ENCODE data around the gene THOC6.

DNA sequence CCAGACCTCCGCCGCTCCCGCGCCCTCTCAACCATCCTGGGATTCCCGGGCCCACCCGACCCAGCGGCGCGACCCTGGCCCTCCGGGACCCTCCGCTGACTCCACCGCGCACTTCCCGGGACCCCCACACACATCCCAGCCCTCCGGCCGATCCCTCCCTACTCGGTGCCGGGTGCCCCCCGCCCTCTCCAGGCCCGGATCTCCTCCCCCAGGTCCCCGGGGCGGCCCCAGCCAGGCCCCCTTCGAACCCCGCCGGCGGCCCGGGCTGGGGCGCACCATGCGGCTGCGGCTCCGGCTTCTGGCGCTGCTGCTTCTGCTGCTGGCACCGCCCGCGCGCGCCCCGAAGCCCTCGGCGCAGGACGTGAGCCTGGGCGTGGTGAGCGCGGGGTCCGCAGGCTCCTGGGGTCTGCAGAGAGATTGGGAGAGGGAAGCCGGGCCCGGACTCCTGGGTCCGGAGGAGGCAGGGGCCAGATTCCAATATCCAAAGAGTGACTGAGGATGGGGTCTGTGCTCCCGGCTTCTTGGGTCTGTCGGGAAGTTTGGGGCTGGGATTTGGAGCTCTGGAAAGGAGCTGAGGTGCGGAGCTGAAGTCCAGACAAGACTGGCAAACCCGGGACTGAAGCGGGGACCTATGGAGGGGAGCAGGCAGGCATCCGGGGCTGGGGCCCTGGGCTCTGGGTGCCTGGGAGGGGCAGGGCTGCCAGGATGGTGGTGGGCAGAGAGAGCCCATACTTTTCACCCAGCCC, 23.0 kb downstream of the THOC6 start:
- TF ChIP-seq MAZ (IDR thresholded peaks at IDR 0.05; ENCODE audit: borderline replicate concordance, low read depth, low read length) (no peak), CHD2 (IDR thresholded peaks at IDR 0.05; ENCODE audit: low read length, partially characterized antibody) (no peak), NFE2L2 (conservative IDR thresholded peaks at IDR 0.05; ENCODE audit: low read length) (no peak)
- TF ChIP-seq, protein P1, sequence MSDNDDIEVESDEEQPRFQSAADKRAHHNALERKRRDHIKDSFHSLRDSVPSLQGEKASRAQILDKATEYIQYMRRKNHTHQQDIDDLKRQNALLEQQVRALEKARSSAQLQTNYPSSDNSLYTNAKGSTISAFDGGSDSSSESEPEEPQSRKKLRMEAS (IDR thresholded peaks at IDR 0.05): no peak
- TF ChIP-seq, protein P2, sequence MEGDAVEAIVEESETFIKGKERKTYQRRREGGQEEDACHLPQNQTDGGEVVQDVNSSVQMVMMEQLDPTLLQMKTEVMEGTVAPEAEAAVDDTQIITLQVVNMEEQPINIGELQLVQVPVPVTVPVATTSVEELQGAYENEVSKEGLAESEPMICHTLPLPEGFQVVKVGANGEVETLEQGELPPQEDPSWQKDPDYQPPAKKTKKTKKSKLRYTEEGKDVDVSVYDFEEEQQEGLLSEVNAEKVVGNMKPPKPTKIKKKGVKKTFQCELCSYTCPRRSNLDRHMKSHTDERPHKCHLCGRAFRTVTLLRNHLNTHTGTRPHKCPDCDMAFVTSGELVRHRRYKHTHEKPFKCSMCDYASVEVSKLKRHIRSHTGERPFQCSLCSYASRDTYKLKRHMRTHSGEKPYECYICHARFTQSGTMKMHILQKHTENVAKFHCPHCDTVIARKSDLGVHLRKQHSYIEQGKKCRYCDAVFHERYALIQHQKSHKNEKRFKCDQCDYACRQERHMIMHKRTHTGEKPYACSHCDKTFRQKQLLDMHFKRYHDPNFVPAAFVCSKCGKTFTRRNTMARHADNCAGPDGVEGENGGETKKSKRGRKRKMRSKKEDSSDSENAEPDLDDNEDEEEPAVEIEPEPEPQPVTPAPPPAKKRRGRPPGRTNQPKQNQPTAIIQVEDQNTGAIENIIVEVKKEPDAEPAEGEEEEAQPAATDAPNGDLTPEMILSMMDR (IDR thresholded peaks at IDR 0.05): no peak
